Iris pigment epithelial cell (primary cell): ENCODE data around the gene B3GAT3.
A peak's percentile ranks its signal among the peaks of the same experiment; 100 is the strongest.
"Not testable (repeated sequence)": the region's sequence is repeated elsewhere in the genome, so short reads cannot be mapped to it uniquely, and the experiment has no call there.

ENCODE experiments used
- DNase-seq: peaks from one replicate; pipeline ENCODE4 v3.0.0-alpha.2; 2011; ENCODE audit warnings: low read depth

Gene B3GAT3

GRCh38 chr11:62577046-62577714 lies 44.6 kb downstream of the B3GAT3 start:
- peak; percentile 63 for DNase-seq

GRCh38 chr11:62575837-62576236 lies 45.9 kb downstream of the B3GAT3 start:
- no peak for DNase-seq

GRCh38 chr11:62575156-62575555 lies 46.6 kb downstream of the B3GAT3 start:
- no peak for DNase-seq

GRCh38 chr11:62574363-62575071 lies 47.3 kb downstream of the B3GAT3 start:
- DNase-seq = no peak

- DNase-seq = peak; percentile 100
These were observed 48.0 kb downstream of the B3GAT3 start, which contains the start of gene EEF1G for GRCh38 chr11:62573592-62574362. EEF1G (minus strand) TSS chr11:62573891; CDS start chr11:62573842, 49 bp downstream.

GRCh38 chr11:62573006-62573591 lies 48.7 kb downstream of the B3GAT3 start:
- no peak for DNase-seq

- DNase-seq = no peak
These were observed 49.4 kb downstream of the B3GAT3 start for GRCh38 chr11:62572431-62572830.

- not testable (repeated sequence) for DNase-seq
These were observed 50.3 kb downstream of the B3GAT3 start for GRCh38 chr11:62571493-62571892.

- not testable (repeated sequence) for DNase-seq
These were observed 50.9 kb downstream of the B3GAT3 start for GRCh38 chr11:62570903-62571302.

- no peak for DNase-seq
These were observed 52.2 kb downstream of the B3GAT3 start for GRCh38 chr11:62569611-62570010.

GRCh38 chr11:62567018-62567633 lies 54.7 kb downstream of the B3GAT3 start:
- no peak for DNase-seq

- no peak for DNase-seq
These were observed 55.5 kb downstream of the B3GAT3 start for GRCh38 chr11:62566247-62566646.
